ENCODE results near the gene NREP.

Gene NREP

GRCh38 chr5:111697215-111697614 lies 59.8 kb downstream of the NREP start:
- peak; percentile 50 for DNase-seq (ENCODE audit: low spot score)

DNA sequence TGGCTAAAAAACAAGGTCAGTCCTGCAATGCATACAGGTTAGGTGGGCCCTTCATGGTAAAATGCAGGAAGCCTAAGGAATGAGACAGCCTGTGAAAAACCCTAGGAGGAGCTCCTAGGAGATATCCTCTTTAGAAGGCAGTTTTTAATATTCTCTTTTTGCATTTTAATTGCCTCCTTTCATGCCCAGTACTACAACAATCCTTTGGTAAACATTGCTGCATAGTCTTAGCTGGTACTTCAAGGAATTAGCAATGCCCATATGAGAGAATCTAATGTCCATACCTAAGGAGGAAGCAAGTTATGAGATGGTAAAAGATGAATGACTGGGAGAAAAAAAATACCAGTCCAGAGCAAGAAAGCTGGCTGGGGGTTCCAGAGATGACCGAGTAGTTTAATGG lies 61.0 kb downstream of the NREP start:
- no peak for DNase-seq (ENCODE audit: low spot score)

DNA sequence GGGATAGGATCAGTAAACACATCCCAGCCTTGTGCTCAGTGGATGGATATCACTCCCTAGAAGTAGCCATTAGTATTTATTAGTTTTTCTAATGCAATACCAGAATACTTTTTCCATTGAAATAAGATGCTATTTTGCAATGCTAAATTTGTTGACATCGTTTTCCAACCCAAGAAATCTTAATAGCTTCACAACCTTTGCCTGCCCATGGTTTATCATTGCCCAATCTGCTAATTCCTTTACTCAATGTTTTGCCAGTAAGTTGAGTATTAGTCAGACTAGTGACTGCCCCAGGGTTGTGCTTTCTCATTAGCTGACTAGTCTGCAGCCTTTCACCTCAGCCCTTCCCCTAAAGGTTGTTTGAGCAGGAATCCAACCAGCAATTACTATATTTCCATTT lies 62.9 kb downstream of the NREP start:
- no peak for DNase-seq (ENCODE audit: low spot score)

DNA sequence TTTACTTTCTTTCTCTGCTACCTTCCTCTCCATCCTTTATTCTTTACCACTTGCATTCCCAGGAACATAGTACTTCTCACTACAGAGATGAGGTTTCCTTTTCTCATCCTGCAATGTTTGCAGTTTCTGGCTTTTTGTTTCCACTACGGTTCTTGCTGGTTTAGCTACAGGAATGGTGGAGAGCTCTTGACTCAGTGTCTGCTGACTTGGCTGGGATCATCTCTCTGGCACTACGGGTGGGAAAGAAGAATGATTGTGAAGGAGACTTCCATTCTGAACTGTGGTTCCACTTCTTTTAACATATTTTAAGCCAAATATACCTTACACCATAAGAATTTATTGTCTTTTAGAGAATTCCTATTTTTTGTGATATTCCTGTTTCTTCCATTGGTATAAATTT lies 65.1 kb downstream of the NREP start:
- DNase-seq (ENCODE audit: low spot score), result no peak

GRCh38 chr5:111691508-111691907 lies 65.5 kb downstream of the NREP start:
- no peak for DNase-seq (ENCODE audit: low spot score)

GRCh38 chr5:111689357-111689935 lies 67.5 kb downstream of the NREP start:
- no peak for DNase-seq (ENCODE audit: low spot score)

GRCh38 chr5:111685969-111686368 lies 71.0 kb downstream of the NREP start:
- peak; percentile 14 for DNase-seq (ENCODE audit: low spot score)

- DNase-seq (ENCODE audit: low spot score), result no peak
Observed at GRCh38 chr5:111682641-111683040, 74.4 kb downstream of the NREP start.

GRCh38 chr5:111682121-111682520 lies 74.9 kb downstream of the NREP start:
- no peak for DNase-seq (ENCODE audit: low spot score)

GRCh38 chr5:111681414-111682120 lies 75.4 kb downstream of the NREP start:
- no peak for DNase-seq (ENCODE audit: low spot score)

DNA sequence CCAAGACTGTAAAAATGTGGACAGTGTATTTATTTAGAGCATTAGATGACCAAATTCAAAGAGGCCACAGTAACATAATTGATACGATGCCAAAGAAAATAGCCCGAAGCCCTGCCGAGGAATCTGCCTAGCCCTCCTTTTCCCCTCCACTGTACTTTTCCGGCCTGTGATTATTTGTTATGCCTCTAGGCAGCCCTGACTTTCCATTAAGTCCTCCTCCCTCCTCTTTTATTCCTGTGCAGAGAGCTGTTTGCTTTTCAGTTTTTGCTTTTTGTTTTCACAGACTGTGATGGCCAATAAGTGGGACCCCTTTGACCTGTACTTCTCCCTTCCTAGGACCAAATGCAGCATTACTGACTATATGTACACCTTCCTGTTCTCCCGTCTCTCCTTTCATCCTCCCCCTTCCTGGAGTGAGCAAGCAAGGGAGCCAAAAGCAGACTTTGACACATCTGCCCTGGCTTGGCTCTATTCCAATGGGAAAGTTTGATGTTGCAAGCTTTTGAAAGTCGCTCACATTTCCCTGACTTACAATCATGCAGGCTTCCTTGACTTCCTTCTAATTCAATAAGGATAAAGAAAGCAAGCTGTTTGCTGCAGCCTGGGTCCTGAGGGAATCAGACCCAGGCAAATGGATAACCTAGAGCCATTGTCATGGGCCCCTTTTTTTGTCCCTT lies 76.1 kb downstream of the NREP start:
- no peak for DNase-seq (ENCODE audit: low spot score)

DNA sequence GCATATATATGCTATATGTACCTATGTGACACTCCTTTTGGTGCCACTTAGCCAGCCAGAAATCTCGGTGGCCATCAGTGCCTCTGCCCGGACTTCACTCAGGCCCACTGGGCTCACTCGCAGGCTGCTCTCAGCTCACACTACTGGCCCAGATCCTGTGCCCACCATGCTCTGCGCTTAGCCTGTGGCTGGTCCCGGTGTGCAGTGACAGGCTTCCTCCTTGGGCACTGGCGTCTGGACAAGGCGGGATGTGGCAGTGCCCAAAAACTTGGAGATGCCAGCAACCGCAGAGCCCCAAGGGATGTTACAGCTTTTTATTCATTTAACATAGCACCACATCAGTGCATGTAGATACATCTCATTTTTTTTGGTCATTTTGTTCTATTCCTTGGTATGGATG lies 77.4 kb downstream of the NREP start:
- no peak for DNase-seq (ENCODE audit: low spot score)
